Nephron progenitor cell (in vitro differentiated cells): Measurements from ENCODE around the gene MEDAG.
A peak's percentile ranks its signal among the peaks of the same experiment; 100 is the strongest.

Source experiments
- DNase-seq: peaks from one replicate; pipeline ENCODE4 v3.0.0; 2021
- H3K27ac Mint-ChIP-seq: 2 replicates; pipeline ENCODE4 v1.8.0; 2021; ENCODE audit warnings: mild to moderate bottlenecking, moderate library complexity, mixed read lengths
- H3K27me3 Mint-ChIP-seq: 2 replicates; pipeline ENCODE4 v1.8.0; 2021; ENCODE audit warnings: mild to moderate bottlenecking, low read depth, mixed read lengths; ENCODE audit not compliant: poor library complexity
- H3K36me3 Mint-ChIP-seq: 2 replicates; pipeline ENCODE4 v1.8.0; 2021; ENCODE audit warnings: low read depth, mixed read lengths
- H3K4me1 Mint-ChIP-seq: 2 replicates; pipeline ENCODE4 v1.8.0; 2021; ENCODE audit warnings: mixed read lengths
- H3K4me3 Mint-ChIP-seq: 2 replicates; pipeline ENCODE4 v1.8.0; 2021; ENCODE audit warnings: mild to moderate bottlenecking, moderate library complexity, mixed read lengths
- H3K9me3 Mint-ChIP-seq: 2 replicates; pipeline ENCODE4 v1.8.0; 2021; ENCODE audit warnings: mild to moderate bottlenecking, moderate library complexity, mixed read lengths
- TF ChIP-seq, protein P1 (sequence below): fragments of 200-600 bp; sonication (generic); IDR thresholded peaks from 2 replicates; pipeline ENCODE4 v1.5.0; 2021; ENCODE audit warnings: antibody characterized with exemption

Gene MEDAG

DNA sequence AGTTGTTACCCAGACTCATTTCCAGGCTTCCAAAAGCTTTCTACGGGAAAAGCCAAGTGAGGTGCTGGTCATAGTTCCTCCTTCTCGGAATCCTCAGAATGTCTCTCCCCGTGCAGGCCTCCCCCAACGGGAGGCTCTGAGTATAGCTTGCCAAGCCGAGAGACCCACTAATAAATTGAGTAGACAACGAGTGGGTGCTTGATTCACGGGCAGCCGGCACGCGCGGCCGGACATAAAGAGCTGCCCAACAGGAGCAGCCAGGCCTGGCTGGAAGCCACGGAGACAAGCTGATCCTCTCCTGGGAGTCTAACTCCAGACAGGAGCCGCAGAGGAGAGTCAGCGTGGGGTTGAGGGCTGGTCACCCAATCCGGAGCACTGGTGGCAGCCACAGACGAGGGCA lies 43.4 kb upstream of the MEDAG start:
- H3K4me1 Mint-ChIP-seq: peaks cover 77% of the 10 kb centered on the region
- H3K36me3 Mint-ChIP-seq: no peaks in the 10 kb centered on the region
- H3K27me3 Mint-ChIP-seq: peaks cover 30% of the 10 kb centered on the region
- no peak overlapping the region for H3K4me3 Mint-ChIP-seq
- TF ChIP-seq, protein P1, sequence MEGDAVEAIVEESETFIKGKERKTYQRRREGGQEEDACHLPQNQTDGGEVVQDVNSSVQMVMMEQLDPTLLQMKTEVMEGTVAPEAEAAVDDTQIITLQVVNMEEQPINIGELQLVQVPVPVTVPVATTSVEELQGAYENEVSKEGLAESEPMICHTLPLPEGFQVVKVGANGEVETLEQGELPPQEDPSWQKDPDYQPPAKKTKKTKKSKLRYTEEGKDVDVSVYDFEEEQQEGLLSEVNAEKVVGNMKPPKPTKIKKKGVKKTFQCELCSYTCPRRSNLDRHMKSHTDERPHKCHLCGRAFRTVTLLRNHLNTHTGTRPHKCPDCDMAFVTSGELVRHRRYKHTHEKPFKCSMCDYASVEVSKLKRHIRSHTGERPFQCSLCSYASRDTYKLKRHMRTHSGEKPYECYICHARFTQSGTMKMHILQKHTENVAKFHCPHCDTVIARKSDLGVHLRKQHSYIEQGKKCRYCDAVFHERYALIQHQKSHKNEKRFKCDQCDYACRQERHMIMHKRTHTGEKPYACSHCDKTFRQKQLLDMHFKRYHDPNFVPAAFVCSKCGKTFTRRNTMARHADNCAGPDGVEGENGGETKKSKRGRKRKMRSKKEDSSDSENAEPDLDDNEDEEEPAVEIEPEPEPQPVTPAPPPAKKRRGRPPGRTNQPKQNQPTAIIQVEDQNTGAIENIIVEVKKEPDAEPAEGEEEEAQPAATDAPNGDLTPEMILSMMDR: no peak
- DNase-seq: peak; percentile 28
- H3K9me3 Mint-ChIP-seq: peaks cover 9% of the 10 kb centered on the region
- no peak overlapping the region for H3K27ac Mint-ChIP-seq

DNA sequence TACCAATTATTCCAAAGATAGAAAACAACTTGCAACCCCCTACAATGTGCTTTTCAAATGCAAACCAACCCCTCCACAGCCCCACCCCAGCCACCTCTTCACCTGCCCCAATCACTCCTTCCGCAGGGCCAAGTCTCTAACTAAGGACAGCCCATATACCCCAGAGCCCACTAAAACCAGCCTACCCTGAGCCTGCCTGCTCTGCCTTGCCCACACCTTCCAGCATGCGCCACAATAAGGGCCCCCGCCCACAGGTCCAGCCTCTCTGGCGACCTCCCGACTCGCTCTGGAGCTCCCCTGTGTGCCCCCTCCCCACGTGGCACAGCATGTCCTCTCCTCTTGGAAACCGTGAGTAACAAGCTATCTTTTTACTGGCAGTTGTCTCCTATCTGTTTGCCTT lies 42.8 kb upstream of the MEDAG start:
- TF ChIP-seq, protein P1: no peak
- H3K9me3 Mint-ChIP-seq: peaks cover 9% of the 10 kb centered on the region
- H3K27me3 Mint-ChIP-seq: peaks cover 26% of the 10 kb centered on the region
- no peaks in the 10 kb centered on the region for H3K36me3 Mint-ChIP-seq
- no peak overlapping the region for H3K27ac Mint-ChIP-seq
- DNase-seq: no peak
- H3K4me1 Mint-ChIP-seq: peaks cover 72% of the 10 kb centered on the region
- H3K4me3 Mint-ChIP-seq: no peak overlapping the region

DNA sequence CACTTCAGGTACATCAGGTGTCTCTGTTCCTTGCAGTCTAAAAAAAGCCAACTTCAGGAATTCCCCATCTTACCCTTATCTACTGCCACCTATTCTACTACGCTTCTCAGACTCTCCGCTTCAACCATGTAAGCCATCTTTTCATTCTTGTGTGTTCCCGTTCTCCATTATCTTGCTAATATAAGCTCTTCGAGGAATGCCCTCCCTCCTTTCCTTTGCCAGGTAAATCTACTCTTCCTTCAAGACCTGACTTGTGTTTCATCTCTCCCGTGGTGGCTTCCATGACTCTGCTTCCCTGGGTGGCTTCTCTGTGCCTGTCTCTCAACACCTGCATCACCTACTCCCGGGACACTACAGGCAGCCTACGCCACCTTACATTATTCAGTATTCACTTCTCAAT lies 42.3 kb upstream of the MEDAG start:
- no peaks in the 10 kb centered on the region for H3K36me3 Mint-ChIP-seq
- TF ChIP-seq, protein P1: no peak

DNA sequence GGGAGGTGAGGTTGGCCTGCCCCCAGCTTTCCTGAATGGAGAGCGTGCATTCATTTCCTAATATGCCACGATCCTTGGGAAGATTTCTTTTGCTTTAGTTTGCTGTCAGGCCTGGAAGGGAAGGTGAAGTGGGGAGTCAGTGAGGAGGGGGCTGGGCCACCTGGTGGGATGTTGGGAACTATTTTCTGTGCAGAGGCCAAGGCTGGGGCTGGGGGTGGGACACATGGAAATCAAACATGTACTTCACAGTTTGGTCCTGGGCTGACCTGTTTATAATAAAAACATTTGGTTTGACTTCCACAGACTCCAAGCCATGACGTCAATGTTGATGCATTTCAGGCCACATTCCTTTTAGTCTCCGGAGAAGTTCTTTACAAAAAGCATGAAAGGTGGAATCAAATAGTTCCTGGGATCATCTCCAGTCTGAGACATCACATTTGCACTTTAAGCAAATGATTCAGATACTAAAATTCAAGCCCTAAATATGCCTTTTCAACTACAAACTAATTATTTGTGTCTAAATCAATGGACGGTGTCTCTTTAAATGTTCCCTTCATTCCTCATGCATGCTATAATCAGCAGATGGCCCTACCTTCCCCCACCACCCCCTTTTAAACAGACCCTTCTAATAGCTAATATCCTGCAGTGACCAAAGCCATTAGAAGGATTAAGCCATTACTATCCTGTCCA lies 41.5 kb upstream of the MEDAG start:
- Mint-ChIP-seq H3K36me3 (no peaks in the 10 kb centered on the region), H3K9me3 (no peaks in the 10 kb centered on the region), H3K4me3 (no peak overlapping the region), H3K27me3 (peaks cover 30% of the 10 kb centered on the region), H3K27ac (no peak overlapping the region), H3K4me1 (peaks cover 69% of the 10 kb centered on the region)
- DNase-seq: no peak
- TF ChIP-seq, protein P1: no peak

More for the DNA sequence above, 42.3 kb upstream of the MEDAG start:
- Mint-ChIP-seq H3K9me3 (peaks cover 3% of the 10 kb centered on the region), H3K27ac (no peak overlapping the region), H3K4me1 (peaks cover 69% of the 10 kb centered on the region), H3K27me3 (peaks cover 26% of the 10 kb centered on the region), H3K4me3 (peak overlapping the region; percentile 2)
- no peak for DNase-seq

DNA sequence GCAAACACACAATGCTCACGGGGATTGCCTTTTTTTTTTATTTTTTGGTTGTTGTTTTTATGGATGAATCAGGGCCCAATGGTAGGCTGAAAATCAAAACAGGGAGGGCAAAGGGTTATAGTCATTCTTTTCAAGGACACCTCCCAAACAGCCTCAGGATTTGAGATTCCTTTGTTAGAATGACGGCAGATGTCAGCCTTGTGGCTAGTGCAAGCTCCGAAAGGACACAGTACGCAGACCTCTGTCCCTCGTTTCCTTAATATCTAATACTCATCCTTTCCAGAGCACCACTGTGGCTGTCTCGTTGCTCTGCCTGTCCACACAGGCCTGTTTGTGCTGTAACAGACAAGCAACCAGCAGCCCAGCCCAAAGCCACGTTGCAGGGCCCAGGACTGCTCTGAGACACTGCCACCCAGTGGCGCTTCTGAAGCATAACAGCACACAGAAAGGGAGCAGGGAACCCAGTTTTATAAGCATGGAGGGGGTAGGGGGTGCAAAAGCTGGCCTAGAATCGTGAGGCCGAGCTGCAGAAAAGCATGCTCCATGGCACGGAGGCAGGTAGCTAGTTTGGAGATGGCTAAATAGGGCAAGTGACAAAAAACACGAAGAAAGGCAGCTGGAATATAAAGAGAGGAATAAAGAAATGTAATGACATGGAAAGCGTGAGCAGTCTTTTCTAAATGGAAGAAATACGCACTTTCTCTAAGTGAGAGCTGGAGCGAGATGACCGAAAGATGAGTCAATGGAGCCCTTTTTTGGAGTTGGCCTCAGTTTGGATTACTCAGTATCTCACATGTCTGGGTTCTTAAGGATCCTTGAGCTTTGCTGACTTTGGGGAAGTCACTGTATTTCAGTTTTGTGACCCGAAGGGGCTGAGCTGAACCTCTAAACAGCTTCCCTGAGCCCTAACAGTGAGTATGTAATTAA lies 40.7 kb upstream of the MEDAG start:
- H3K27me3 Mint-ChIP-seq: peaks cover 32% of the 10 kb centered on the region
- H3K27ac Mint-ChIP-seq: peak overlapping the region; percentile 85
- no peaks in the 10 kb centered on the region for H3K36me3 Mint-ChIP-seq
- H3K4me1 Mint-ChIP-seq: peaks cover 73% of the 10 kb centered on the region
- no peaks in the 10 kb centered on the region for H3K9me3 Mint-ChIP-seq
- peak overlapping the region; percentile 19 for H3K4me3 Mint-ChIP-seq
- DNase-seq: peak; percentile 73
- TF ChIP-seq, protein P1: peak; percentile 87
